AG10803 (cell line): ENCODE data around the gene CD86.
"Not testable (repeated sequence)": the region's sequence is repeated elsewhere in the genome, so short reads cannot be mapped to it uniquely, and the experiment has no call there.

ENCODE experiments used
- DNase-seq: peaks from one replicate; pipeline ENCODE4 v3.0.0; 2010; ENCODE audit warnings: low read depth
- H3K4me3 ChIP-seq: 2 replicates; pipeline ENCODE4 v1.5.1; 2011; ENCODE audit warnings: mild to moderate bottlenecking, low read length, control low read depth
- CTCF ChIP-seq: conservative IDR thresholded peaks from 2 replicates; pipeline ENCODE4 v1.5.1; 2011; ENCODE audit warnings: mild to moderate bottlenecking, low read length, control low read depth, inconsistent platforms

Gene CD86

DNA sequence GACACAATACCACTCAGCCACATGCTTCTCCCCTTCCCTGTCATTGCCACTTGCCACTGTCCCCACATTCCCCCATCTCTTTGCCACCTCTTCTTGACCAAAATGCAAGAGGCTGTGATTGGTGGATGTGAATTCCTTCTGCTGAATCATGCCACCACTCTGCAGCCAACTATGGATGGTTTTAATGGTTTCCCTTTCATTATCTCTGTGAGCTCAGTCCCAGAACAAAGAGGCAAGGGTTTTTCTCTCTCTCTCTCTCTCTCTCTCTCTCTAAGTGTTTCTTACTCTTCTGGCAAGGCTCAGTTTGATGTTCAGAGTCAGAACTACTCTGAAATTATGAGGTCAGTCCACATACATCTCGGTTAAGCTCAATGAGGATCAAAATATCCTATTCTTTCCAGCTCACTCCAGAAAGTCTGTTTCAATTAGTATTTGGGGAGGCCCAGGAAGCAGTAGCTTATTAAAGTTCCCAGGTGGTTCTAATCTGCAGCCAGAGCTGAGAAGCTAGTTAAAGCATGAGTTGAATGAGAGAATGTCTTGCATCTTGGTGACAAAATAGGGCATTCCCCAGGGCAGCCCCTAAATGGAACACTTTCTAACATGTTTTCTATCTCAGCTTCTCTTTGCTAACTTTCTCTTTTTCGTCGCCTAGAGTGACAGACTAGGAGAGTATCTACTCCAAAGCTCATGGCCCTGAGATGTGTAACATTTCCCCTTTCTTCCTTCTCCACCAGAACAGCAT is 24.6 kb upstream of the CD86 start:
- peak; percentile 29 for DNase-seq

GRCh38 chr3:122031123-122031468 is 24.1 kb upstream of the CD86 start:
- TF ChIP-seq CTCF, result no peak
- H3K4me3 ChIP-seq, result no peak overlapping the region
- no peak for DNase-seq

More for the DNA sequence above, 24.6 kb upstream of the CD86 start:
- TF ChIP-seq CTCF, result no peak
- H3K4me3 ChIP-seq, result no peak overlapping the region

- no peak for TF ChIP-seq CTCF
- no peak overlapping the region for H3K4me3 ChIP-seq
- no peak for DNase-seq
Measured at GRCh38 chr3:122032531-122032930, 22.6 kb upstream of the CD86 start.

DNA sequence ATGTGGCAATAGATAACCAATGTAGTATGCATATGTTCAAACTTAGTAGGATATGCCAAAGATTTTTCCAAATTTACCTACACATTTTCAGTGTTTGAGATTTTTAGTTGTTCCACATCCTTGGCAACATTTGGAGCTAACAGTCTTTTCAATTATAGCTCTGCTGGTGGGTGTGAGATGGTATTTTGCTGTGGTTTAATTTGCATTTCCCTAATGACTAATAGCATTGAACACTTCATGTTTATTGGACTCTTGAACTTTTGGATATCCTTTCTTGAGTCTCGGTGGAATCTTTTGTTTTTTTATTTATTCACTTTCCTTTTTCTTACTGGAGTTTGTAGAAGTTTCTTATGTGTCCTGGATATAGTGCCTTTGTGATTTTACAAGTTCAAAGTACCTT is 22.1 kb upstream of the CD86 start:
- H3K4me3 ChIP-seq, result no peak overlapping the region
- no peak for DNase-seq
- no peak for TF ChIP-seq CTCF

- DNase-seq, H3K4me3 ChIP-seq: not testable (repeated sequence)
Measured at GRCh38 chr3:122047296-122047695, 7.9 kb upstream of the CD86 start.

DNA sequence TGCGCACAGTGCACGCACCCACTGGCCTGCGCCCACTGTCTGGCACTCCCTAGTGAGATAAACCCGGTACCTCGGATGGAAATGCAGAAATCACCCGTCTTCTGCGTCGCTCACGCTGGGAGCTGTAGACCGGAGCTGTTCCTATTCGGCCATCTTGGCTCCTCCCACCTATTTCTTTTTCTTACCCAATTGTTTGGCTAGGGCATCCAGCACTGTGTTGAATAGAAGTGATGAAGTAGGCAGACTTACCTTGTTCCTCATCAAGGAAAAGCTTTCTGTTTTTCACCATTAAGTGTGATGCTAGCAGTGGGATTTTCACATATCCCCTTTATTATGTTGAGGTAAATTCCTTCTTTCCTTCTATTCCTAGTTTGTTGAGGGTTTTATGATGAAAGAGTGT is 7.4 kb upstream of the CD86 start:
- DNase-seq, H3K4me3 ChIP-seq: not testable (repeated sequence)

GRCh38 chr3:122052968-122053367 is 2.2 kb upstream of the CD86 start:
- H3K4me3 ChIP-seq, result no peak overlapping the region
- TF ChIP-seq CTCF, result no peak
- DNase-seq, result no peak

DNA sequence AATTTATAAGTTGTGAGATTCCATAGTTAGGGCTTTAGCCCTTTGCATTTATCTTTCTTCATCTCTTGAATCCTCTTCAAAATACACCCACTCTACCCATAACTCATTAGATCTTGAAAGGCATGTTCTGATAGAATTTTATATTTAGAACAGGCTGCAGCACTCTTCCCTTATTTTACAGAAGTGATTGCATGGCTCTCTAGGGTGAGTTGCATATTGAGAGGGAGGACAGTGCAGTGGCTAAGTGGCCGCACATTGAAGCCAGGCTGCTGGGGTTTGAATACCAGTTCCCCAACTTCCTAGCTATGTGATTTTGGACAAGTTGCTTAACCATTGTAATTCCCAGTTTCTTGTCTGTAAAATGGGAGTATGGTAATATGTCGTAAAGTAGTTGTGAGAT is 2.5 kb downstream of the CD86 start:
- no peak overlapping the region for H3K4me3 ChIP-seq
- no peak for TF ChIP-seq CTCF

More for the DNA sequence above, 2.5 kb downstream of the CD86 start:
- no peak for DNase-seq
